Measurements from ENCODE around the gene FANCM. TPM values are rescaled to one million over a fixed set of nuclear protein-coding genes. Genes with fewer than 3 reads are reported as not detected.

Gene FANCM
- total RNA-seq, 4 donors from 2014 or later, result 5.1 to 12.9 (median 7.7) TPM

- TF ChIP-seq EP300 (IDR thresholded peaks at IDR 0.05) (no peak), POLR2A (IDR thresholded peaks at IDR 0.05) (no peak), CTCF (IDR thresholded peaks at IDR 0.05) (no peak)
- no peaks in the 10 kb centered on the region for H3K4me1 ChIP-seq
- H3K27ac ChIP-seq, result no peak overlapping the region
- H3K4me3 ChIP-seq, result no peak overlapping the region
- peaks cover 0 to 11% (median 0%) of the 10 kb centered on the region in 3 donors for H3K36me3 ChIP-seq
- no peaks in the 10 kb centered on the region for H3K27me3 ChIP-seq
- no peaks in the 10 kb centered on the region for H3K9me3 ChIP-seq
- DNase-seq (ENCODE audit: low spot score in 2 of 2), result no peak
- WGBS, 2 donors, result 95 to 96% methylated on average over 2 of the region's 2 CpGs
Measured at GRCh38 chr14:45185100-45185814, 49.5 kb downstream of the FANCM start.

- 84 to 91% methylated on average over 4 of the region's 4 CpGs for WGBS, 2 donors
- no peak for DNase-seq (ENCODE audit: low spot score in 2 of 2)
Measured at GRCh38 chr14:45194964-45195363, 59.2 kb downstream of the FANCM start.

GRCh38 chr14:45198551-45198950 is 62.8 kb downstream of the FANCM start:
- DNase-seq (ENCODE audit: low spot score in 2 of 2), result no peak
- Histone ChIP-seq H3K27me3 (no peaks in the 10 kb centered on the region), H3K4me1 (no peaks in the 10 kb centered on the region), H3K4me3 (no peak overlapping the region), H3K36me3 (peaks cover 0 to 23% (median 0%) of the 10 kb centered on the region in 3 donors), H3K27ac (no peak overlapping the region), H3K9me3 (no peaks in the 10 kb centered on the region)
- TF ChIP-seq POLR2A (IDR thresholded peaks at IDR 0.05) (no peak), EP300 (IDR thresholded peaks at IDR 0.05) (no peak), CTCF (IDR thresholded peaks at IDR 0.05) (no peak)
- WGBS, 2 donors, result 61 to 70% methylated on average over 3 of the region's 3 CpGs

More at GRCh38 chr14:45194964-45195363, 59.2 kb downstream of the FANCM start:
- H3K9me3 ChIP-seq, result no peaks in the 10 kb centered on the region
- H3K4me3 ChIP-seq, result no peak overlapping the region
- no peak for TF ChIP-seq EP300 (IDR thresholded peaks at IDR 0.05)
- no peak for TF ChIP-seq POLR2A (IDR thresholded peaks at IDR 0.05)
- TF ChIP-seq CTCF (IDR thresholded peaks at IDR 0.05), result no peak
- no peaks in the 10 kb centered on the region for H3K27me3 ChIP-seq
- no peaks in the 10 kb centered on the region for H3K4me1 ChIP-seq
- H3K27ac ChIP-seq, result no peak overlapping the region
- no peaks in the 10 kb centered on the region for H3K36me3 ChIP-seq

- TF ChIP-seq POLR2A (IDR thresholded peaks at IDR 0.05) (no peak), CTCF (IDR thresholded peaks at IDR 0.05) (no peak), EP300 (IDR thresholded peaks at IDR 0.05) (no peak)
- H3K9me3 ChIP-seq, result no peaks in the 10 kb centered on the region
- no peak overlapping the region for H3K27ac ChIP-seq
- no peaks in the 10 kb centered on the region for H3K27me3 ChIP-seq
- H3K36me3 ChIP-seq, result peaks cover 0 to 23% (median 0%) of the 10 kb centered on the region in 3 donors
- no peaks in the 10 kb centered on the region for H3K4me1 ChIP-seq
- DNase-seq (ENCODE audit: low spot score in 2 of 2), result no peak
- 91 to 95% methylated on average over 1 of the region's 1 CpG for WGBS, 2 donors
- no peak overlapping the region for H3K4me3 ChIP-seq
Measured at GRCh38 chr14:45199230-45199629, 63.5 kb downstream of the FANCM start.

- no peak for DNase-seq (ENCODE audit: low spot score in 2 of 2)
- H3K27ac ChIP-seq, result no peak overlapping the region
- H3K4me1 ChIP-seq, result no peaks in the 10 kb centered on the region
- 58 to 75% methylated on average over 1 of the region's 1 CpG for WGBS, 2 donors
- no peak overlapping the region for H3K4me3 ChIP-seq
- no peaks in the 10 kb centered on the region for H3K9me3 ChIP-seq
- H3K36me3 ChIP-seq, result peaks cover 0 to 34% (median 0%) of the 10 kb centered on the region in 3 donors
- no peaks in the 10 kb centered on the region for H3K27me3 ChIP-seq
- TF ChIP-seq POLR2A (IDR thresholded peaks at IDR 0.05) (no peak), EP300 (IDR thresholded peaks at IDR 0.05) (no peak), CTCF (IDR thresholded peaks at IDR 0.05) (no peak)
Measured at GRCh38 chr14:45201905-45202304, 66.2 kb downstream of the FANCM start.

All from tibial nerve (tissue), 4 donors.